ENCODE results near the gene PMS1. TPM values are rescaled to one million over a fixed set of nuclear protein-coding genes. Genes with fewer than 3 reads are reported as not detected.

PMS1 gene
- polyA plus RNA-seq, 3 donors, result 36.3 to 47.6 (median 43.7) TPM

DNA sequence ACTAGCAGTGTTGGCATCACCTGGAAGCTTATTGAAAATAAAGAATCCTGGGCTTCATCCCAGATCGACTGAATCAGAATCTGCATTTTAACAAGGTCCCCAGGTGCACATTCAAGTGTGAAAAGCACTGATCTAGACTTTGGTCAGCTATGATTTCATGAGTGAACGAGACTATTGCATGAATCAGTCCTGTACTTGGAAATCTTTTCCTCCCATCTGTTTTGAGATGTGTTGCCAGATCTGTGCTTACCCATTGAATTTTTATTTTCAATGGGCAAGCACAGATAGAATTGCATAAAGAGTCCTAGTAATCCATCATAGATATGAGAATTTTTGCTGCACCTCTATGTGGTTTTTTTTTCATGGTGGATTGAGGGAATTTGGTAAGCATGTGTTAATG, 64.0 kb downstream of the PMS1 start:
- no peak for DNase-seq (ENCODE audit: extremely low read depth in 1 of 11, low read depth in 9 of 11, low spot score in 4 of 11)

DNA sequence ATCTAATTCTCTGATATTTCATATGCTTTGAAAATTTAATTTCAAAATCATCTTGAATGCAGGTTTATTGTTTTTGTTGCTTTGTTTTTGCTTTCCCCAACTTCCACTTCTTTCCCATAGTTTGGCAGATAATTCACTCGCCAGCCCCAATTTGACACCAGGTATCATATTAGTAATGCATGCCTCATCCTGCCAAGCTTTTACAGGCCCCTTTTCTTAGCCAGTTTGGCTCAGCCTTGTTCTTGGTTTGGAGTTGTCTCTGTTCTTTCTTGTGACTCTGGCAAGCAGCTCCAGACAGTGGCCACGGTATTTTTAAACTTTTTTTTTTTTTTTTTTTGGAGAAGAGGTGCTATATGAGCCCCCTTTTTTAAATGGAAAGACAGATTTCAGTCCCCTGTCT, 65.3 kb downstream of the PMS1 start:
- DNase-seq (ENCODE audit: extremely low read depth in 1 of 11, low read depth in 9 of 11, low spot score in 4 of 11), result no peak

DNA sequence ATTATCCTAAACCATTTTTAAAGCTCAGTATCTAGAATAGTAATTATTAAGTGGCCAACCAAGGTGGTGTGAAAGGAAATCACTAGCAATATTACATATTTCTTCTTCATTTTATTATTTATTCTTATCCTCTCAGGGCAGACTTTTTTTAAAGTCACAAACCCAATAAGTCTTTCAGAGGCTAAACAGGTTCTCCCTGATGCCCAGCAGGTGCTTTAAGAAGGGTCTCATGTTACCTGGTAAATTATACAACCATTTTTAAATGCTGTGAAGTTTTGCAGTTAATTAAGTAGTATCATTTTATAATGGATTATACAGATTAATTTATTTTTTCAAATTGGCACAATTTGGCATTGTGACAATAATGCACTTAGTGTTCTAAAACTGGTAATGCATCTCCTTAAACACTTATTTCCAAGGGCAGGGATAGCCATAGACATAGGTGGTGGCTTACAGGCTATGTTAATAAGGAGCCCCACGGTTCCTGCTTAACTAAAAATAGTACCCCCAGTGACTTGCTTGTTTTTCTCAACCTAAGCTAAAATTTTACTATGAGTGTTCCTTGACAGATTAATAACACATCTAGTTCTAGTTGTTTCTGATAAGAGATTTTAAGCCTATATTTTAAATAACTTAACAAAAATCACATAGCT, 67.0 kb downstream of the PMS1 start:
- no peak for DNase-seq (ENCODE audit: extremely low read depth in 1 of 11, low read depth in 9 of 11, low spot score in 4 of 11)

DNA sequence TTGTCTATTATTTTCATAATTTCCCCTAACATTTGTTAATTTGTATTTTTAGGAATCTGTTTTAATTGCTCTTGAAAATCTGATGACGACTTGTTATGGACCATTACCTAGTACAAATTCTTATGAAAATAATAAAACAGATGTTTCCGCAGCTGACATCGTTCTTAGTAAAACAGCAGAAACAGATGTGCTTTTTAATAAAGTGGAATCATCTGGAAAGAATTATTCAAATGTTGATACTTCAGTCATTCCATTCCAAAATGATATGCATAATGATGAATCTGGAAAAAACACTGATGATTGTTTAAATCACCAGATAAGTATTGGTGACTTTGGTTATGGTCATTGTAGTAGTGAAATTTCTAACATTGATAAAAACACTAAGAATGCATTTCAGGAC, 69.9 kb downstream of the PMS1 start:
- DNase-seq (ENCODE audit: extremely low read depth in 1 of 11, low read depth in 9 of 11, low spot score in 4 of 11), result no peak

DNA sequence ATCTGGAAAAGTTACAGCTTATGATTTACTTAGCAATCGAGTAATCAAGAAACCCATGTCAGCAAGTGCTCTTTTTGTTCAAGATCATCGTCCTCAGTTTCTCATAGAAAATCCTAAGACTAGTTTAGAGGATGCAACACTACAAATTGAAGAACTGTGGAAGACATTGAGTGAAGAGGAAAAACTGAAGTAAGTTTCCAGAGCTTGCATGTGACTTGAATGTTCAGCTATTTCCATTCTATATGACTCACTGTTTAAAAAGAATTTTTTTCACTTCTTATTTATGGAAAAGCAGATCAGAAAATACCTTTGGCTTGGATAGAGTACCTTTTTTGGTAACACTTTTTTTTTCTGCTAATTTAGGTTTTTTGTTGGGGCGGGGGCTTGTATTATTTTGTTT, 70.7 kb downstream of the PMS1 start:
- no peak for DNase-seq (ENCODE audit: extremely low read depth in 1 of 11, low read depth in 9 of 11, low spot score in 4 of 11)

DNA sequence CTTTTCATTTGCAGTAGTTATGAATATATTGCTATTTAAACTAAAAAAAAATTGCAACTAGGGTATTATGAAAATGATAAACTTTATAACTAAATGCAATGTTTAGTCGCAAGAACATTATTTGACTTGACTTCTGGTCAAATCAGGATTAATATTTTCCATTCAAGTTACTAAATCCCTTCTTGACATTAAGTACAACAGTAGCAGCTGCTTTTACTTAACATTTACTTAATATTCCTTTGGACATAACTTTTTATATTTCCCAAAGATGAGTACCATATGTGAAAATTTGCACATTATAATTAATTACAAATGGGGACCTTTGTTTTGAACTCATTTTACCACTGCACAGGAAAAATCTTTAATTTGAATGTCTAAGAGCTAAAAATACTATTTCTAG, 74.0 kb downstream of the PMS1 start:
- DNase-seq (ENCODE audit: extremely low read depth in 1 of 11, low read depth in 9 of 11, low spot score in 4 of 11), result no peak

DNA sequence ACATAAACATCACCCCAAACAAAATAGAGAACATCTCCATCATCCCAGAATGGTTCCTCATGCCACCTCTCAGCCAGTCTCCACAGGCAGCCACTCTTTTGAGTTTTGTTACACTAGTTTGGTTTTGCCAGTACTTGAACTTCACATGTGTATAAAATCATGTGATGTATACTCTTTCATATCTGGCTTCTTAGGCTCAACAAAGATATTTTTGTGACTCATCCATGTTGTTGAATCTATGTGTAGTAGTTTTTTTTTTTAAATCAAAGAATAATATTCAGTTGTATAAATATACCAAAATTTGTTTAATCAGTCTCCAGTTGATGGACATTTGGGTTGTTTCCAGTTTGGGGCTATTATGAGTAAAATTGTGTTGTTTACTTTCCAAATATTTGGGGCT, 75.9 kb downstream of the PMS1 start:
- no peak for DNase-seq (ENCODE audit: extremely low read depth in 1 of 11, low read depth in 9 of 11, low spot score in 4 of 11)

DNA sequence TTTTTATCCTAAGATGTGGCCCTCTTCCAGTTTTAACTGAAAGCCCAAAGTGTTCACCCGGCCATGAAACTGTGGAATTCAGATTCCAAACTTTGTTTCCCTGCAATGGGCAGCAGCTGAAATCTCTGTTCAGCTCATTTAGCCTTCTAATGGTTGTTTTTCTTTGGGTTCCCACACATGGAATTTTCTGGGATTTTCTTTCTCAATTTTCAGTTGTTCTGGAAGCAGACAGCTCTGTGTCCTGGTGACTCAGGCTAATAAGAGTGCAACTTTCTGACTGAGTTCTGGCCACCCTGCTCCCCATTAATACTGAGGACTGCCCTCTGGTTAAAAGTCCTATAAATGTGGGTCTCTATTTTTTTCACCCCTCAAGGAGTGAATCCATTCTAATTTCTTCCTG, 78.5 kb downstream of the PMS1 start:
- no peak for DNase-seq (ENCODE audit: extremely low read depth in 1 of 11, low read depth in 9 of 11, low spot score in 4 of 11)

DNA sequence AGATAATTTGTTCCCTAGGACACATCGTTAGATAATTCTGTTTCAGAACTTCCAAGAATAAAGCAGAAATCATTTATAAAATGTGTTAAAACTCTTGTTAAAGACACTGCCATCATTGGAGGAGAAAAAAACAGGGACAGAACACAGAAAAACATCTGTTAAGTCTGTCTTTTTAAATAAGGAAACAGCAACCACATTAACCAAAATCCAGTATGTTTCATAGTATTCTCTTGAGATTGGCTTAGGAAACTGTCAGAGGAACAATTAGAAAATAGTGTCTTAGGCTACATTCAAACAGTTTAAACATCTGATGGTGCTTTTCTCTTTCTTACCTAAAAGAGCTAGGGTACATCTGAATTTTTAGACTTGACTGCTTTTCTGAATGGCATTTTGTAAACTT, 81.6 kb downstream of the PMS1 start:
- DNase-seq (ENCODE audit: extremely low read depth in 1 of 11, low read depth in 9 of 11, low spot score in 4 of 11), result no peak

DNA sequence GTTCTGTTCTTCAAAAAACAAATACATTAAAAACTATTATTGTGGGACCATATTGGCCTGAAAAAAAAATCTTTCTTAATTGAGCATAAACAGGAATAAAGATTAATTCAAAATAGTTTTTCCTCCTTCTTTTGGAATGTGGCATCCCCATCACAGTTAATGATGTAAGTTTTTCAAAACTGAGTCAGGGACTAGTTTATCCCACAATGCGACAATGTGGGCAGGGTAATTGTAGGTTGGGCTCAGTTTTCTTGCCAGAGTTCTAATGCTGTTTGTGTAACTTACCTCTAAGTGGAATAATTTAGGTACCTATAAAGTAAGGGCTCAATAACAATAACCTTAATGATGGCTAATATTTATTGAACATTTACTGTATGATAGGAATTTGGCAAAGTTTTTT, 82.0 kb downstream of the PMS1 start:
- no peak for DNase-seq (ENCODE audit: extremely low read depth in 1 of 11, low read depth in 9 of 11, low spot score in 4 of 11)

DNA sequence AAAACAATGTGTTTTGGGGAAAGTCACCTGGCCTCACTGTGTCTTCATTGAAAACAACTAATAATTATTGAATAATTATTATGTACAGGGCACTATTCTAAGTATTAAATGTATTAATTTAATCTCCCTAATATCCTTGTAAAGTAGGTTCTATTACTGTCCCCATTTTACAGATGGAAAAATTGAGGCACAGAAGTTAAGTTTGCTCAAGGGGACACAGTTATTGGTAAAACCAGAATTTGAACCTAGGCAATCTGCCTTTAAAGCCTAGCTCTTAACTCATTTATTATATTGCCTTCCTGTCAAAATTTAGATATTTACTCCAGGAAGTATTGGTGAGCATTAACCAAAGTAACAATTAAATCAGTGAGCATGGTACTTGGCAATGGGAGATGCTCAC, 84.6 kb downstream of the PMS1 start:
- DNase-seq (ENCODE audit: extremely low read depth in 1 of 11, low read depth in 9 of 11, low spot score in 4 of 11), result no peak

DNA sequence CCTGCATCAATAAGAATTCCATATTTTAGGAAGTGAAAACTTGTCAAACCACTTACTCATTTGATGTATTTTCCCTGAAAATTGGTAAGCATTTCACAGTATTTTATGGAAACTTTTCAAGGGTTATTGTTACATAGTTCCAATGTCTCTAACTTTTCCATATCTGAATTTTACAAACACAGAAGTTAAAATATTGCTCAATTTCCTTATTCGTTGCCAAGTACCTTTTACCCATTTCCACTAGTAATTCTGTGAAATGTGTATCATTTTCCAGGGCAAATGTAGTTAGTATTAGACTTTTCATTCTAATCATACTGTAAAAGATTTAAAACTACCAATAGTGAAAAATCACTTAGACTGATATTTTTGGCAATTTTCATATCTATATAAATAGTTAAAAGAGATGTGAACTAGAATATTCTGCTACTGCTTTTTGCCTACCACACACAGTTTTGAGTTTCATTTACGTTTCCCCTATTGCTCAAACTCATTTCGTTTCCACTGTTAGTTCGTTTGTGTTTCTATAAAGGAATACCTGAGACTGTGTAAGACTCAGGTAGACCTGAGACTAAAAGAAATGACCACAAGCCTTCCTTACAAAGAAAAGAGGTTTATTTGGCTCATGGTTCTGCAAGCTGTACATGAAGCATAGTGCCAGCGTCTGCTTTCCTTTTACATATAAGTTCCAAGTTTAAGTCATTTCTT, 86.3 kb downstream of the PMS1 start:
- DNase-seq (ENCODE audit: extremely low read depth in 1 of 11, low read depth in 9 of 11, low spot score in 4 of 11), result no peak

DNA sequence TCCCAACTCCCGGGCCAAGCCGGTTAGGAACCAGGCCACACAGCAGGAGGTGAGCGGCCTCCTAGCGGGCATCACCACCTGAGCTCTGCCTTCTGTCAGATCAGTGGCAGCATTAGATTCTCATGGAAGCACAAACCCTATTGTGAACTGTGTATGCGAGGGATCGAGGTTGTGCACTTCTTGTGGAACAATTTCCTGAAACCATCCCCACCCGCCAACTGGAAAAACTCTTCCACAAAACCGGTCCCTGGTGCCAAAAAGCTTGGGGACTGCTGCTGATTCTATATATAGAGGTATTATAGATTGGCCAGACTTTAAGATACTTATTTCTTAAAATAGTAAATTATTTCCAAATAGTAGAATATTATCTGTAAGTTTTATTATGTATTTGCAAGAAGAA, 89.4 kb downstream of the PMS1 start:
- no peak for DNase-seq (ENCODE audit: extremely low read depth in 1 of 11, low read depth in 9 of 11, low spot score in 4 of 11)

DNA sequence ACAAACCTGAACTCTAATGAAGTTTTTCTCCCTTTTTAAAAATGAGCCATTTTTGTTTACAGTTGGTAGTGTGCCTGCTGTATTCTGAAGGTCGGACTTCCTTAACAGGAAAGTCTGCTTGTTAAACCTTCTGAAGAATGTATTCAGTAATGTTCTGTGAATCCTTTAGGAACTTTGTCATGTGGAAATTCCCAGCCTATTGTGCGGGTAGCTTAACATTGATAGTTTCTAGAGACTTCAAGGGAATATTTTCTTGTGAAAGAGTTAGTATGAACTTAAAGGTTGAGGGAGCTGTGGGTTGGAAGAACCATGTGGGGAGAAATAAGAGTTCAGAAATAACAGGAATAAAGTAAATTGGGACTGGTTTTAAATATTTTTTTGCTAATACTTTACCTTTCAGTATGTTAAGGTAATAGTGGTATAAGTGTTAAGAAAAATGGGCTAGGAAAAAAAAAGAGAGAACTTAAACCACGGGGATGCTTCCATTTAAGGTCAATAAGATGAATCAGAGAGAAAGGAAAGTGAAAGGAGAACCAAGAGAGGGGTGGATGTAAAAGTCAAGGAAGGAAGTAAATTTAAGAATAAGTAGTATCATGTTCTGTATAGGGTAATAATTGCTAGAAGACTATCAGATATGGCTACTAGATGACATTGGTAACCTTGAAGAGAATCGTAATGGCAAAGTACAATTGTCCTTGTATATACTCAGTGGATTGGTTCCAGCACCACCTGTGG, 90.5 kb downstream of the PMS1 start:
- no peak for DNase-seq (ENCODE audit: extremely low read depth in 1 of 11, low read depth in 9 of 11, low spot score in 4 of 11)

DNA sequence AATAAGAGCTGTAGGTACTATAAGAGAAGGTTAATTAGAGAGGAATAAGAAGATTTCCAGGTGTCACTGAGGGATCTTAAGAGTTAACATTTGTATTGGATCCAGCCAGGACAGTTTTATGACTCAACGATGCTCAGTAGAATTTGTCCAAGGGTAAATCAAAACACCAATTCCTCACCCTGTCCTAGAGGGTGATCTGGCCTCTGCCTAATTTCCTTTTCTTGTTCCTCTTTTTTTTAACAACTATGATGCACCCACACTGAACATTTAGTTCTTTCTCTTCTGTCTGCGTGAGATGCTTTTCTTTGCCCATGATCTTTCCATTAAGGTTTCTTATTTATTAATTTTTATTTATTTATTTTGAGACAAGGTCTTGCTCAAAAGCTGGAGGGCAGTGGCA, 92.0 kb downstream of the PMS1 start:
- no peak for DNase-seq (ENCODE audit: extremely low read depth in 1 of 11, low read depth in 9 of 11, low spot score in 4 of 11)

DNA sequence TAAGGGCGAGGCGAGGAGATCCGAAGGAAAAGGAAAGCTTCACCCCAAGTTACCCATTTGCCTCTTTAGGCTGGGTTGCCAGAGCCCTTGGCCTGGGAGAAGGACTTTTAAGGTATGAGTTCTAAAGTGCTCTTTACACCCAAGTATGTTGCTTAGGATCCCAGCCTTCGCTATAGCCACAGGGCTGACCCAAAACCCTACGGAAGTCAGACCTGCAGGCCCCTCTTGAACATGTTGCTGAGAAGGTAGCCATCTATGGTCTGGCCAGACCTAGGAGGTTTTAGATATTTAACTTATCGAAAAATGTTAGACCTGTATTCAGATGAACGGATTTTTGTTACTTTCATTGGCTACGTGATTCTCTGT, 95.4 kb downstream of the PMS1 start:
- no peak for DNase-seq (ENCODE audit: extremely low read depth in 1 of 11, low read depth in 9 of 11, low spot score in 4 of 11)

DNA sequence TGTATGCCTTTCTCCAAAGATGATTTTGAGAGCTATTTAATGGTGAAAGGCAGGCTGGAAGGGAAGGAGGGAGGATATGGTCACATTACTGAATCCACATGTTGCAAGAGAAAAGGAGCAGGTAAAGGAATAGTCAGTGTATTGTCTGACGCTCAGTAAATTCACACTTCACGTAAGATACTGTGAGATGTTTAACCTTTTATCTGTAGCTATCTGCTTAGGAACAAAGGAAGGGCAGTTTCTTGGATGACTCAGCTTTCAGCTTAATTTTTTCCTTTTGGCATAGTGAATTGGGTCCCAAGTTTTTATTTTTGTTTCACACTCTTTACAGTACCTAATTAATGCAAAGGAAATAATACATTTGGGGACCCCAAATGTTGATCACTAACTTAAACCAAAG, 96.2 kb downstream of the PMS1 start:
- no peak for DNase-seq (ENCODE audit: extremely low read depth in 1 of 11, low read depth in 9 of 11, low spot score in 4 of 11)

DNA sequence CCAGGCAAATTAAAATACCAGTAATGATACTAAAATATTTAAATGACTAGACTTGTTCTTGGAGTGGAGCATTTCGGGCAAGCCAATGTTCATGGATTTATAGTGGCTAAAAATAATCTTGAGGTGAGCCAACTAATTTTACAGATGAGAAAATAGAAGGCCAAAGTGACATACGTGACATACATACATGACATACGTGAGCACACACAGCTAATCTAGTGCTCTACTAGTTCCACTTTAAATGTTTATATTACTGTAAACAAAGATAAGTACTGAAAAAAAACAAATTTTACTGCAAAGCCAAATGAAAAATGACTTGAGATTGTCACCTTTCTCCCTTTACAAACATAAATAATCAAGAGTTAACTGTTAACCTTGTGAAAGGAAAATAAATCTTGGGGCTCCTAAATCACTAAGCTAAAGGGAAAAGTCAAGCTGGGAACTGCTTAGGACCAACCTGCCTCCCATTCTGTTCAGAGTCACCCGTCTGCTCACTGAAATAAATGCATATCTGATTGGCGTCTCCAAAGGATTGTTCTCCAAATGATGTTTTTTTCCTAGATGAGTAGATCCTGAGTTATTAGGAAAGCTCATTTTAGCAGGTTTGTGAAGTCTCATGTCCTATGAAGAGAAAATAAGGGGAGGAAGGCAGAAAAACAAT, 96.7 kb downstream of the PMS1 start:
- peak in 7 of 11 donors; percentile 32 to 58 (median 43) for DNase-seq (ENCODE audit: extremely low read depth in 1 of 11, low read depth in 9 of 11, low spot score in 4 of 11)

DNA sequence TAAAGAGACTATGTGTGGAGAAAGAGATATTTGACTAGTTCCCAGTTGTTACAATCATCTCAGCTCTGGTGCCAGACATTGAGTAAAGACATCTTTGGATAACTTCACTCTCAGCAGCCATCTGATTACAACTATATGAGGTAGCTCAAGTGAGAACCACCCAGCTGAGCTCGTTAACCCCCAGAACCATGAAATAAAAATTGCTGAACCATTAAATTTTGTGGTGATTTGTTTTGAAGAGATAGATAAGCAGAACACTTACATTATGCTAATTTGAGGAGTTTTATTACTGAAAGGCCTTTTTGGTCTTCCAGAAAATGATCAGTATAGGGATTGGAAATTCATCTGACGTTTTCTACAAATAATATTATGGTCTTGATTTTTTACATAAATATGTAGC, 101.1 kb downstream of the PMS1 start:
- no peak for DNase-seq (ENCODE audit: extremely low read depth in 1 of 11, low read depth in 9 of 11, low spot score in 4 of 11)

Measured in renal cortex interstitium (tissue), 11 donors.